AG04450 (cell line): ENCODE data around the gene SPECC1L. TPM values are rescaled to one million over a fixed set of nuclear protein-coding genes. Genes with fewer than 3 reads are reported as not detected.
"Not testable (repeated sequence)": the region's sequence is repeated elsewhere in the genome, so short reads cannot be mapped to it uniquely, and the experiment has no call there.

Experiments used
- CTCF ChIA-PET: fragments of 300-600, 350-600 bp; formaldehyde crosslinking; extraction: SDS; loops from one replicate; lab custom pipeline; 2022; ENCODE audit warnings: antibody characterized with exemption, inconsistent platforms; lab: Charles Lee
- POLR2A ChIA-PET: fragments of 350-600 bp; formaldehyde crosslinking; extraction: SDS; loops from one replicate; lab custom pipeline; 2021; ENCODE audit warnings: antibody characterized with exemption, inconsistent platforms; lab: Yijun Ruan, JAX
- DNase-seq: peaks from one replicate; pipeline ENCODE4 v3.0.0-alpha.2; 2011; ENCODE audit warnings: low read depth, low spot score
- H3K27ac ChIP-seq: one replicate; pipeline ENCODE4 v1.5.1; 2012; ENCODE audit warnings: low read depth, low read length, control low read depth
- H3K27me3 ChIP-seq: one replicate; pipeline ENCODE4 v1.6.0; 2012; ENCODE audit warnings: low read length; ENCODE audit not compliant: control insufficient read depth, insufficient read depth
- H3K4me3 ChIP-seq: 2 replicates; pipeline ENCODE4 v1.5.1; 2011; ENCODE audit warnings: mild to moderate bottlenecking, low read depth, low read length, control low read depth
- H3K9me3 ChIP-seq: 2 replicates; pipeline ENCODE4 v1.5.1; 2012; ENCODE audit warnings: low read length; ENCODE audit not compliant: control insufficient read depth, insufficient read depth
- polyA plus RNA-seq: library from polyadenylated mRNA; depleted of rRNA; stranded (reverse); fragments of >200 nt; gene quantifications from 2 replicates; pipeline ENCODE4 v1.2.3, GENCODE V29; 2011
- TF ChIP-seq, protein P1 (sequence below): IDR thresholded peaks from 2 replicates; pipeline ENCODE4 v1.5.1; 2011; ENCODE audit warnings: low read depth, low read length, control low read depth, inconsistent platforms

The SPECC1L gene
- polyA plus RNA-seq, 1 experiment: 36.4 TPM

GRCh38 chr22:24251286-24251685 lies 19.3 kb upstream of the SPECC1L start:
- CTCF ChIA-PET, H3K27ac ChIP-seq, POLR2A ChIA-PET, DNase-seq, H3K9me3 ChIP-seq, H3K4me3 ChIP-seq, H3K27me3 ChIP-seq: not testable (repeated sequence)

DNA sequence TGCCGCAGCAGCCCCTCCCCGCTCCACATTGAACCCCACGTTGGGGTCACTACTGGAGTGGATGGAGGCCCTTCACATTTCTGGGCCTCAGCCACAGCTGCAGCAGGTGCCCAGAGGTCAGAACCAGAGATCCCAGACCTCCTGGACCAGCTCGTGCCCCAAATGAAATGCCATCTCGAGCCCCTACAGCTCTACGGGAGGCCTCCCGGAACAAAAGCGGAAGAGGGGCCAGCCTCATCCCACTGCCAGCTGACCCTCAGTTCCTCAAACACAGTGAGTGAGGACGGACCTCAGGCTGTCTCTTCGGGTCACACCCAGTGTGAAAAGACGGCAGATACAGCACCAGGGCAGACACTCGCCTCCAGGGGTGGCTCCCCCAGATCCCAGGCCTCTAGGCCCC lies 17.5 kb upstream of the SPECC1L start:
- H3K4me3 ChIP-seq, CTCF ChIA-PET, POLR2A ChIA-PET, H3K9me3 ChIP-seq, H3K27ac ChIP-seq, H3K27me3 ChIP-seq, DNase-seq: not testable (repeated sequence)

DNA sequence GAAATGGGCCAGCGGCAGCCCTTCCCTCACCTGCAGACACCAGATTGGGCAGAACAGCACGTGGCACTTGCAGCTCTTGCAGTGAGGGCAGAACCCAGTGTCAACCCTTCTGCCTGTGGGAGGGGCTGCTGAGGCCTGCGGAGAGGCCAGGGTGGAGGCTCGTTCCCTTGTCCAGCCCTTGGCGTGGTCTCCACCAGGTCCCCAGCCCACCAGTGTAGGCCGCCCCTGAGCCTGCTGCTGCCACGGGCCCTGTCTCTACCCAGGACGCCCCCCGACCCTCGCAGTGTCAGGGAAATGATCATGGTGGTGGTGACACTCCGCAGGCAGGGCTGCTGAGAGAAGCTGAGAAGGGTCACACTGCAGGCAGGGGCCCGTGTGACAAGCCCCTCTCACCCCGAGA lies 14.5 kb upstream of the SPECC1L start:
- CTCF ChIA-PET: not testable (repeated sequence)

GRCh38 chr22:24256736-24257135 lies 13.9 kb upstream of the SPECC1L start:
- H3K27ac ChIP-seq, H3K27me3 ChIP-seq, CTCF ChIA-PET, POLR2A ChIA-PET, DNase-seq, H3K9me3 ChIP-seq, H3K4me3 ChIP-seq: not testable (repeated sequence)

More for the DNA sequence above, 14.5 kb upstream of the SPECC1L start:
- H3K27me3 ChIP-seq, H3K27ac ChIP-seq, POLR2A ChIA-PET, H3K9me3 ChIP-seq, DNase-seq, H3K4me3 ChIP-seq: not testable (repeated sequence)

GRCh38 chr22:24259459-24259858 lies 11.2 kb upstream of the SPECC1L start:
- CTCF ChIA-PET: not testable (repeated sequence)

DNA sequence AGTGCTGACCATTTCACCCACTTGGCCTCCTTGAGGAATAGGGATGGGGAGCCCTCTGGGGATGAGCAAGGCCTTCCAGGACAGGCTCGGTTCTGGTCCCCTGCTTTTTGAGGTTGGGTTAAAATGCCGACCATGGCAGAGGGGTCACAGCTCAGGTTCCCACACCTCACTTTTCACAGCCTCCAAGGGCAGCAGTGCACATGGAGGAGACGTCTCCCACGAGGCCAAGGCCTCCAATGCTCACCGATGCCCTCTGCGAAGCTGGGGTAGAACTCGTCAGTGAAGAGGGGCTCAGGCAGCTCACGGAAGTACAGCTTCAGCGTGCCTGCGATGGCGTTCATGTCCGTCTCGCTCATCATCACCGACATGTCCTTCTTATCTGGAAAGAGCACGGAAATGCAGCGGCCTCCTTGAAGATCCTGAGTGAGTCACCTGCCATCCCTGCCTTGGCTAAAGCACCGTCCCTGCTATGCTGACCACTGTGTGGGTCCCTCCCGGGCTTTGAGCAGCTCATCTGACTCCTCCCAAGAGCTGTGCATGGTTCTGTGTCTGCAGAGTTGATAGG lies 8.4 kb upstream of the SPECC1L start:
- H3K27ac ChIP-seq, H3K27me3 ChIP-seq, H3K4me3 ChIP-seq, DNase-seq, POLR2A ChIA-PET, H3K9me3 ChIP-seq, CTCF ChIA-PET: not testable (repeated sequence)

More at GRCh38 chr22:24259459-24259858, 11.2 kb upstream of the SPECC1L start:
- H3K4me3 ChIP-seq, H3K27ac ChIP-seq, DNase-seq, POLR2A ChIA-PET, H3K9me3 ChIP-seq, H3K27me3 ChIP-seq: not testable (repeated sequence)
- TF ChIP-seq, protein P1, sequence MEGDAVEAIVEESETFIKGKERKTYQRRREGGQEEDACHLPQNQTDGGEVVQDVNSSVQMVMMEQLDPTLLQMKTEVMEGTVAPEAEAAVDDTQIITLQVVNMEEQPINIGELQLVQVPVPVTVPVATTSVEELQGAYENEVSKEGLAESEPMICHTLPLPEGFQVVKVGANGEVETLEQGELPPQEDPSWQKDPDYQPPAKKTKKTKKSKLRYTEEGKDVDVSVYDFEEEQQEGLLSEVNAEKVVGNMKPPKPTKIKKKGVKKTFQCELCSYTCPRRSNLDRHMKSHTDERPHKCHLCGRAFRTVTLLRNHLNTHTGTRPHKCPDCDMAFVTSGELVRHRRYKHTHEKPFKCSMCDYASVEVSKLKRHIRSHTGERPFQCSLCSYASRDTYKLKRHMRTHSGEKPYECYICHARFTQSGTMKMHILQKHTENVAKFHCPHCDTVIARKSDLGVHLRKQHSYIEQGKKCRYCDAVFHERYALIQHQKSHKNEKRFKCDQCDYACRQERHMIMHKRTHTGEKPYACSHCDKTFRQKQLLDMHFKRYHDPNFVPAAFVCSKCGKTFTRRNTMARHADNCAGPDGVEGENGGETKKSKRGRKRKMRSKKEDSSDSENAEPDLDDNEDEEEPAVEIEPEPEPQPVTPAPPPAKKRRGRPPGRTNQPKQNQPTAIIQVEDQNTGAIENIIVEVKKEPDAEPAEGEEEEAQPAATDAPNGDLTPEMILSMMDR: peak; percentile 33

DNA sequence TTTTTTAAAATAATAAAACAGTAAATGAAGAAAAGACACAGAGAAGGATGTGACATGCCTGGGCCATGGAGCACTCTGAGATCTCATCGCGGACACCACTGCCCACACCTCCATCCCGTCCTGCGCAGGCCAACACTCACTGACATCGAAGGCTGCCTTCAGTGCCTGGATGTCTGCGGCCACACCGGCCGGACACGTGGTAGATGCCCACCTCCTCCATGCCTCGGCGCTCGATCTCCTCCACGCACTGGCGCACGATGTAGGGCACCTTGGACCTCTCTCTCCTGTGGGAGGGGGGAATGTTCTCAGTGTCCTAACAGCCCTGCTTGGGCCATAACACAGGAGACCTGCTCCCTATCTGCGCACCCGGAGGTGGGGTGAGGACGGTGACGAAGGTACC lies 7.2 kb upstream of the SPECC1L start:
- H3K4me3 ChIP-seq, H3K9me3 ChIP-seq, POLR2A ChIA-PET, DNase-seq, H3K27ac ChIP-seq, H3K27me3 ChIP-seq: not testable (repeated sequence)
- CTCF ChIA-PET: interaction anchor here (0.6 kb wide), 1 partner anchor 375 kb away, joined by 4 read pairs; no protein-coding TSS in a partner anchor

DNA sequence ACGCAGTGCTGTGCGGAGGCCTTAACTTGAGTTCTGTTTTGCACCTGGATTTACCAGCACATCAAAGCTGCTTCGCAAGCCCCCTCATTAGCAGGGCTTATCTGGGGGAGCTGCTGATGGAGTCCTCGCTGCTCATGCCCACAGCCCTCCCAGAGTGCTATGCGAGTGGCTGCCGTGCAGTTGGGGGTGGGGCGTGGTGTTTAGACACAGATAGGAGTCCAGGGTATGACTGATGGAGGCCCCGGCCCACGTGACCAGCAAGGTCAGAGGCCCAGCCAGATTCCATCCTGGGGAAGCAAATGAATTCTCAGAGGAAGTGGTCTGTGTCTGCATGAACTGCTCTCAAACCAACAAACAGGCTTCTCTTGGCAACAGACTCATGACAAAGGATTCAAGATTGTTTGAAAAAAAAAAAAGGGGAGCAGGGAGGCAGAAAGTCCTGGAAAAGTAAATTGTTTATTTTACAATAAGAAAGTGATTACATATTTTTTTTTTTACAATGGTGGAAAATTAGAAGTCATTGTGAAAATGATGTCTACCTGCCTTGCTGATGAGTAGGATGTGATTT lies 6.2 kb upstream of the SPECC1L start:
- H3K27ac ChIP-seq, H3K27me3 ChIP-seq, H3K4me3 ChIP-seq, POLR2A ChIA-PET, CTCF ChIA-PET, DNase-seq, H3K9me3 ChIP-seq: not testable (repeated sequence)
